Measurements from ENCODE around the gene SUGCT.
A peak's percentile ranks its signal among the peaks of the same experiment; 100 is the strongest.

The SUGCT gene

DNA sequence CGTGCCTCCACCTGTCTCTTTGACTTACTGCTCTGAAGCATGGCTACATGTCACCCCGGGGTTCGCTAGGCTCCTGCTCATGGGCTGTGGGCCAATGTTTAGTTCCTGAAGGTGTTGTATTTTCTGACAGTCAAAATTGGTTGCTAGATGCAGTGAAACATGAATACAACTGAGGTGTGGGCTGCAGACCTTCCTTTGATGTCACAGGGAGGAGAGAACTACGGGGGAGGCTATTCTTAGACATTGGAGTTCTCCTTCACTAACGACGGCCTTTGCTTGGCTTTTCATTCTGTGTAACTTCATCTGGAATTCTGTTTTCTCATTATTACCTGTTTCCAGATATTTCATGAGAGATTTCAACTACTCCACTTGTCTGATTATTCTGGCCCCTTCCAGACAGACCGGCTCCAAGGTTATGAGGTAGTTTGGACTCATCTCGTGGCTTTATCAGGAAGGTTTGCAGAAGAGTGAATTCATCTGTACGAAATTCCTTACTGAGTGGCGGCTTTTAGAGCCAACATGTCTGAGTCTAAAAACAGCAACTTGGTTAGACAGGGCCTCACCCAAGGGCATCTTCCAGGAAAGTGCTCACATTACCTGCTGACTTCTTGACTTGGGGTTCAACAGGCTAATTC is 774.7 kb downstream of the SUGCT start:
- TF ChIP-seq, protein P1, sequence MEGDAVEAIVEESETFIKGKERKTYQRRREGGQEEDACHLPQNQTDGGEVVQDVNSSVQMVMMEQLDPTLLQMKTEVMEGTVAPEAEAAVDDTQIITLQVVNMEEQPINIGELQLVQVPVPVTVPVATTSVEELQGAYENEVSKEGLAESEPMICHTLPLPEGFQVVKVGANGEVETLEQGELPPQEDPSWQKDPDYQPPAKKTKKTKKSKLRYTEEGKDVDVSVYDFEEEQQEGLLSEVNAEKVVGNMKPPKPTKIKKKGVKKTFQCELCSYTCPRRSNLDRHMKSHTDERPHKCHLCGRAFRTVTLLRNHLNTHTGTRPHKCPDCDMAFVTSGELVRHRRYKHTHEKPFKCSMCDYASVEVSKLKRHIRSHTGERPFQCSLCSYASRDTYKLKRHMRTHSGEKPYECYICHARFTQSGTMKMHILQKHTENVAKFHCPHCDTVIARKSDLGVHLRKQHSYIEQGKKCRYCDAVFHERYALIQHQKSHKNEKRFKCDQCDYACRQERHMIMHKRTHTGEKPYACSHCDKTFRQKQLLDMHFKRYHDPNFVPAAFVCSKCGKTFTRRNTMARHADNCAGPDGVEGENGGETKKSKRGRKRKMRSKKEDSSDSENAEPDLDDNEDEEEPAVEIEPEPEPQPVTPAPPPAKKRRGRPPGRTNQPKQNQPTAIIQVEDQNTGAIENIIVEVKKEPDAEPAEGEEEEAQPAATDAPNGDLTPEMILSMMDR (IDR thresholded peaks at IDR 0.05): no peak
- H3K4me3 ChIP-seq: no peak overlapping the region
- no peak for DNase-seq (ENCODE audit: low spot score)
- H3K27ac ChIP-seq: peak overlapping the region in 1 of 2 donors; percentile 58

Data from coronary artery (tissue), 2 donors.